NB4 (cell line): ENCODE data around the gene IGSF21.

Experiments used
- DNase-seq: peaks from one replicate; pipeline ENCODE4 v3.0.0; 2010; ENCODE audit warnings: low read depth
- H3K4me3 ChIP-seq: one replicate; pipeline ENCODE4 v1.5.1; 2011; ENCODE audit warnings: mild to moderate bottlenecking, low read depth, low read length, moderate library complexity
- CTCF ChIP-seq: IDR thresholded peaks from one replicate; pipeline ENCODE4 v1.5.1; 2012; ENCODE audit warnings: low read depth, low read length
- MAX ChIP-seq: IDR thresholded peaks from 2 replicates; pipeline ENCODE4 v1.6.1; 2011; ENCODE audit warnings: low read depth, low read length
- MYC ChIP-seq: IDR thresholded peaks from 2 replicates; pipeline ENCODE4 v1.6.1; 2011; ENCODE audit warnings: low read depth, low read length
- POLR2A ChIP-seq: IDR thresholded peaks from 2 replicates; pipeline ENCODE4 v1.6.1; 2011; ENCODE audit warnings: mild to moderate bottlenecking; ENCODE audit not compliant: insufficient read length; ENCODE audit errors: extremely low read depth

IGSF21 gene

GRCh38 chr1:18336801-18337200 is 229.2 kb downstream of the IGSF21 start:
- no peak overlapping the region for H3K4me3 ChIP-seq
- no peak for TF ChIP-seq CTCF
- no peak for TF ChIP-seq MYC
- TF ChIP-seq MAX = no peak
- no peak for TF ChIP-seq POLR2A
- no peak for DNase-seq

DNA sequence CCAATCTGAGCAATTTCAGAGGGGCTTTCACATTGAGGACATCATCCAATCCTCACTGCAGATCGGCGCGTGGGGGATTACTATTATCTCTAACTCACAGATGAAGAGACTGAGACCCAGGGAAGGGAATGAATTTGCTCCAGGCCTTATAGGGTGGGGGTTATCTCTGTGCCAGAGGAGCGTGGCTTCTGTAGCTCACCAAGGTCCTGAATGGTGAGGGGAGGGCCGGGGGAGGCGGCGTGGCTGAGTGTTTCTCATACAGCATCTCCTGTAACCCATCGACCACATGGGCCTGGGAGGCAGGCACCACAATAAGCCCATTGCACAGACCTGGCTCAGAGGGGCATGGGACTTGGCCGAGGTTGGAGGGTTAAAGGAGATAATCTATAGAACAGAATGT is 230.2 kb downstream of the IGSF21 start:
- TF ChIP-seq POLR2A (no peak), MYC (no peak), CTCF (no peak)
- no peak overlapping the region for H3K4me3 ChIP-seq
- DNase-seq = no peak

DNA sequence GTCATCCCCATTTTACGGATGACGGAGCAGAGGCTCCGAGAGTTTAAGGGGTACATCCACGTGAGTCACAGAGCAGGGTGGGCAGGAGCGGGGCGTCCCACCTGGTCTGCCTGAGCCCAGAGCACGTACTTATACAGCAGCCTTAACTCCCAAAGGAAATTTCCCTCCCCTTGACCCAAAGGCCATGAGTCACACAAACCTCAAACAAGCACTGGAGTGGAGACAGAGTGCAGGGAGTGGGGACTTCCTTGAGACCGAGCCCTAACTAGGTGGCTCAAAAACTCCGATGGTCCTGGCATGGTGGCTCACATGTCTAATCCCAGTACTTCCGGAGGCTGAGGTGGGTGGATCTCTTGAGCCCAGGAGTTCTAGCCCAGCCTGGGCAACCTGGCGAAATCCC is 231.6 kb downstream of the IGSF21 start:
- H3K4me3 ChIP-seq = no peak overlapping the region
- DNase-seq = no peak
- TF ChIP-seq MYC (no peak), MAX (no peak)

DNA sequence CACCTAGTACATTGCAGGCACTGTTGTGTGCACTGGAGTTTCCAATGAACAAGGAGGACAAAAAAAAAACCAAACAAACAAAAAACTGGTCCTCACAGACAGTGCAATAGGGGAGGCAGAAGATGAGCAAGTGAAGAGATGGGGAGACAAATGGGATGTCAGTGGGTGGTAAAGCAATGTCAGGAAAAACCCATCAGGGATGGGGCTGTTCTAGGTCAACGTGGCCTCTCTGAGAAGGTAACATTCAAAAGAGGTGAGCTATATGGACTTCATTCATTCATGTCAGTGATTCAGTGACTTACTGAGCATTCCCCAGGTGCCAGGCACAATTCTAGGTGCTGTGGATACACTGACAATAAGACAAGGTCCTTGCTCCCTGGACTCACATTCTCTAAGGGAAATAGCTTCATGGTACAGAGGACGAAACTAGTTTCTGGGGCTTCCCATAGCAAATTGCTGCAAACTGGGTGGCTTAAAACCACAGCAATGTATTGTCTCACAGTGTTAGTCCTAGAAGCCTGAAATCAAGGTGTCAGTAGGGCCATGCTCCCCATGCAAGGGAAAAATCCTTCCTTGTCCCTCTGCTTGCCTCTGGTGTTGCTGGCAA is 232.7 kb downstream of the IGSF21 start:
- DNase-seq = no peak
- H3K4me3 ChIP-seq = no peak overlapping the region
- no peak for TF ChIP-seq MYC
- TF ChIP-seq POLR2A = no peak
- no peak for TF ChIP-seq MAX
- no peak for TF ChIP-seq CTCF

- no peak for DNase-seq
- TF ChIP-seq POLR2A (no peak), CTCF (no peak)
- H3K4me3 ChIP-seq = no peak overlapping the region
Observed at GRCh38 chr1:18340787-18341186, 233.2 kb downstream of the IGSF21 start.

- no peak overlapping the region for H3K4me3 ChIP-seq
- TF ChIP-seq MYC (no peak), MAX (no peak), POLR2A (no peak), CTCF (no peak)
- no peak for DNase-seq
Observed at GRCh38 chr1:18341291-18342069, 233.9 kb downstream of the IGSF21 start.
